Nephron progenitor cell (in vitro differentiated cells): ENCODE data around the gene SPATS2L.

Experiments used
- DNase-seq: peaks from one replicate; pipeline ENCODE4 v3.0.0; 2021
- H3K27ac Mint-ChIP-seq: 2 replicates; pipeline ENCODE4 v1.8.0; 2021; ENCODE audit warnings: mild to moderate bottlenecking, moderate library complexity, mixed read lengths
- H3K27me3 Mint-ChIP-seq: 2 replicates; pipeline ENCODE4 v1.8.0; 2021; ENCODE audit warnings: mild to moderate bottlenecking, low read depth, mixed read lengths; ENCODE audit not compliant: poor library complexity
- H3K36me3 Mint-ChIP-seq: 2 replicates; pipeline ENCODE4 v1.8.0; 2021; ENCODE audit warnings: low read depth, mixed read lengths
- H3K4me1 Mint-ChIP-seq: 2 replicates; pipeline ENCODE4 v1.8.0; 2021; ENCODE audit warnings: mixed read lengths
- H3K4me3 Mint-ChIP-seq: 2 replicates; pipeline ENCODE4 v1.8.0; 2021; ENCODE audit warnings: mild to moderate bottlenecking, moderate library complexity, mixed read lengths
- H3K9me3 Mint-ChIP-seq: 2 replicates; pipeline ENCODE4 v1.8.0; 2021; ENCODE audit warnings: mild to moderate bottlenecking, moderate library complexity, mixed read lengths
- TF ChIP-seq, protein P1 (sequence below): fragments of 200-600 bp; sonication (generic); IDR thresholded peaks from 2 replicates; pipeline ENCODE4 v1.5.0; 2021; ENCODE audit warnings: antibody characterized with exemption

The SPATS2L gene

DNA sequence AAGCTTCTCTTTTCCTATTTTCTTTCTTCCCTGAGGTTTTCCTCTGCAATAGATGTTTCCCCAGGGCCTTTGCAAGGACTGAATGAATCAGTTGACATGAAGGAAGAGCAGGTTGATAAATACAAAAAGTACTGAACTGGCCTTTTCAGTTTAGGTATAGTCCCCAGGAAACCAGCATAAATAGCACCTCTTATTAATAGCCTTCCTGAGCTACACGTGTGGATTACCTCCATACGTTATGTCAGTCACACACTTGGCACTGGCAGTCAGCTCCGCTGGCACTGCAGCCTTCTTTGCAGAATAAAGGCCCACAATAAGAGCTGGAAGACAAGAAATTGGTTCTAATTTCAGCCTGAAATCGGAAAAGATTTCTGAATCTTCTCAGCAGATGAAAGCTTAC lies 142.7 kb downstream of the SPATS2L start:
- Mint-ChIP-seq H3K36me3 (peaks cover 20% of the 10 kb centered on the region), H3K27ac (no peak overlapping the region), H3K9me3 (no peaks in the 10 kb centered on the region), H3K27me3 (peaks cover 6% of the 10 kb centered on the region), H3K4me3 (no peak overlapping the region), H3K4me1 (no peaks in the 10 kb centered on the region)
- no peak for DNase-seq
- TF ChIP-seq, protein P1, sequence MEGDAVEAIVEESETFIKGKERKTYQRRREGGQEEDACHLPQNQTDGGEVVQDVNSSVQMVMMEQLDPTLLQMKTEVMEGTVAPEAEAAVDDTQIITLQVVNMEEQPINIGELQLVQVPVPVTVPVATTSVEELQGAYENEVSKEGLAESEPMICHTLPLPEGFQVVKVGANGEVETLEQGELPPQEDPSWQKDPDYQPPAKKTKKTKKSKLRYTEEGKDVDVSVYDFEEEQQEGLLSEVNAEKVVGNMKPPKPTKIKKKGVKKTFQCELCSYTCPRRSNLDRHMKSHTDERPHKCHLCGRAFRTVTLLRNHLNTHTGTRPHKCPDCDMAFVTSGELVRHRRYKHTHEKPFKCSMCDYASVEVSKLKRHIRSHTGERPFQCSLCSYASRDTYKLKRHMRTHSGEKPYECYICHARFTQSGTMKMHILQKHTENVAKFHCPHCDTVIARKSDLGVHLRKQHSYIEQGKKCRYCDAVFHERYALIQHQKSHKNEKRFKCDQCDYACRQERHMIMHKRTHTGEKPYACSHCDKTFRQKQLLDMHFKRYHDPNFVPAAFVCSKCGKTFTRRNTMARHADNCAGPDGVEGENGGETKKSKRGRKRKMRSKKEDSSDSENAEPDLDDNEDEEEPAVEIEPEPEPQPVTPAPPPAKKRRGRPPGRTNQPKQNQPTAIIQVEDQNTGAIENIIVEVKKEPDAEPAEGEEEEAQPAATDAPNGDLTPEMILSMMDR: no peak

- Mint-ChIP-seq H3K27ac (no peak overlapping the region), H3K9me3 (no peaks in the 10 kb centered on the region), H3K4me3 (no peak overlapping the region)
These were observed 143.8 kb downstream of the SPATS2L start for GRCh38 chr2:200450288-200450687.

DNA sequence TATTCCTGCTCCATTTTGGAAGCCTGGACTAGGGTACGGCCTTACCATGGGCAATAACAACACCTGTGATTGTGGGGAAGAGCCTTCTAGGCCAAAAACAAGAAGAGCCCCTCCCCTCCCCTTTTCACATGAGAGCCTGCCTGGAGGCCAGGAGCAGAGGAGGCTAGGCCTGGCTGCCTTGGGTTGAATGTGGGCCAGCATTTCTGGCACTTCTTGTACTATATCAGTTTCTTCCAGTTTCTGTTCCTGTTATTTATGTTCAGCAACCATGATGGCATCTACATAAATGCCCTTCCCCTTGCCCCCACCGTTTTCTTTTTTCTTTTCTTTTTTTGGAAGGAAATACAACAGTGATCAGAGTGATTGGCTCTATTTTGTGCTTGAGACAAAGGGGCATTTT lies 145.0 kb downstream of the SPATS2L start:
- Mint-ChIP-seq H3K36me3 (peaks cover 16% of the 10 kb centered on the region), H3K4me1 (peaks cover 17% of the 10 kb centered on the region), H3K4me3 (no peak overlapping the region), H3K27ac (no peak overlapping the region), H3K27me3 (peaks cover 6% of the 10 kb centered on the region), H3K9me3 (no peaks in the 10 kb centered on the region)
- TF ChIP-seq, protein P1: no peak
- DNase-seq: no peak

More at GRCh38 chr2:200450288-200450687, 143.8 kb downstream of the SPATS2L start:
- Mint-ChIP-seq H3K4me1 (peaks cover 5% of the 10 kb centered on the region), H3K36me3 (peaks cover 20% of the 10 kb centered on the region), H3K27me3 (peaks cover 6% of the 10 kb centered on the region)
- no peak for DNase-seq
- TF ChIP-seq, protein P1: no peak

GRCh38 chr2:200452377-200452776 lies 145.9 kb downstream of the SPATS2L start:
- TF ChIP-seq, protein P1: no peak
- peaks cover 24% of the 10 kb centered on the region for H3K4me1 Mint-ChIP-seq
- DNase-seq: no peak
- no peak overlapping the region for H3K27ac Mint-ChIP-seq
- H3K36me3 Mint-ChIP-seq: peaks cover 22% of the 10 kb centered on the region
- no peaks in the 10 kb centered on the region for H3K9me3 Mint-ChIP-seq
- H3K4me3 Mint-ChIP-seq: no peak overlapping the region
- peaks cover 6% of the 10 kb centered on the region for H3K27me3 Mint-ChIP-seq

GRCh38 chr2:200453142-200453852 lies 146.8 kb downstream of the SPATS2L start:
- H3K27ac Mint-ChIP-seq: no peak overlapping the region

More at GRCh38 chr2:200453142-200453852, 146.8 kb downstream of the SPATS2L start:
- DNase-seq: no peak
- no peak overlapping the region for H3K4me3 Mint-ChIP-seq
- peaks cover 24% of the 10 kb centered on the region for H3K4me1 Mint-ChIP-seq
- peaks cover 6% of the 10 kb centered on the region for H3K27me3 Mint-ChIP-seq
- no peaks in the 10 kb centered on the region for H3K9me3 Mint-ChIP-seq
- TF ChIP-seq, protein P1: no peak
- peaks cover 22% of the 10 kb centered on the region for H3K36me3 Mint-ChIP-seq
